HUES64 (cell line): ENCODE data around the gene FBXO27. TPM values are rescaled to one million over a fixed set of nuclear protein-coding genes. Genes with fewer than 3 reads are reported as not detected.
"Not testable (repeated sequence)": the region's sequence is repeated elsewhere in the genome, so short reads cannot be mapped to it uniquely, and the experiment has no call there.

ENCODE experiments used
- H3K27ac ChIP-seq: 2 replicates; pipeline ENCODE4 v1.7.0; 2013; ENCODE audit warnings: low read depth, low read length, inconsistent platforms
- H3K27me3 ChIP-seq: 2 replicates; pipeline ENCODE4 v1.6.1; 2013; ENCODE audit warnings: mild to moderate bottlenecking, low read length; ENCODE audit not compliant: insufficient read depth
- H3K36me3 ChIP-seq: 2 replicates; pipeline ENCODE4 v1.6.1; 2013; ENCODE audit warnings: mild to moderate bottlenecking, low read length; ENCODE audit not compliant: insufficient read depth
- H3K4me1 ChIP-seq: 2 replicates; pipeline ENCODE4 v1.6.1; 2013; ENCODE audit warnings: mild to moderate bottlenecking, low read length, moderate library complexity; ENCODE audit not compliant: insufficient read depth
- H3K4me3 ChIP-seq: 2 replicates; pipeline ENCODE4 v1.5.1; 2013; ENCODE audit warnings: mild to moderate bottlenecking, low read length, moderate library complexity
- H3K9ac ChIP-seq: 2 replicates; pipeline ENCODE4 v1.6.1; 2013; ENCODE audit warnings: mild to moderate bottlenecking, low read depth, low read length
- H3K9me3 ChIP-seq: 2 replicates; pipeline ENCODE4 v1.6.1; 2013; ENCODE audit warnings: low read depth, low read length; ENCODE audit not compliant: insufficient read depth
- WGBS: fragments of 150-250, 120-280 bp; methylation state at CpG from one replicate; pipeline ENCODE4 v1.1.7; 2013; ENCODE audit warnings: missing lambda C conversion rate; 5-methylcytosine and 5-hydroxymethylcytosine counted together
- polyA plus RNA-seq, 2 experiments: library from polyadenylated mRNA; stranded (reverse); fragments of 50-300 nt; gene quantifications; one replicate each; pipeline ENCODE4 v1.2.3, GENCODE V29; 2013

Gene FBXO27, protein sequence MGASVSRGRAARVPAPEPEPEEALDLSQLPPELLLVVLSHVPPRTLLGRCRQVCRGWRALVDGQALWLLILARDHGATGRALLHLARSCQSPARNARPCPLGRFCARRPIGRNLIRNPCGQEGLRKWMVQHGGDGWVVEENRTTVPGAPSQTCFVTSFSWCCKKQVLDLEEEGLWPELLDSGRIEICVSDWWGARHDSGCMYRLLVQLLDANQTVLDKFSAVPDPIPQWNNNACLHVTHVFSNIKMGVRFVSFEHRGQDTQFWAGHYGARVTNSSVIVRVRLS
- 3.6 TPM for polyA plus RNA-seq (2013, experiment 1 of 2)
- polyA plus RNA-seq (2013, experiment 2 of 2), result 5.3 TPM

DNA sequence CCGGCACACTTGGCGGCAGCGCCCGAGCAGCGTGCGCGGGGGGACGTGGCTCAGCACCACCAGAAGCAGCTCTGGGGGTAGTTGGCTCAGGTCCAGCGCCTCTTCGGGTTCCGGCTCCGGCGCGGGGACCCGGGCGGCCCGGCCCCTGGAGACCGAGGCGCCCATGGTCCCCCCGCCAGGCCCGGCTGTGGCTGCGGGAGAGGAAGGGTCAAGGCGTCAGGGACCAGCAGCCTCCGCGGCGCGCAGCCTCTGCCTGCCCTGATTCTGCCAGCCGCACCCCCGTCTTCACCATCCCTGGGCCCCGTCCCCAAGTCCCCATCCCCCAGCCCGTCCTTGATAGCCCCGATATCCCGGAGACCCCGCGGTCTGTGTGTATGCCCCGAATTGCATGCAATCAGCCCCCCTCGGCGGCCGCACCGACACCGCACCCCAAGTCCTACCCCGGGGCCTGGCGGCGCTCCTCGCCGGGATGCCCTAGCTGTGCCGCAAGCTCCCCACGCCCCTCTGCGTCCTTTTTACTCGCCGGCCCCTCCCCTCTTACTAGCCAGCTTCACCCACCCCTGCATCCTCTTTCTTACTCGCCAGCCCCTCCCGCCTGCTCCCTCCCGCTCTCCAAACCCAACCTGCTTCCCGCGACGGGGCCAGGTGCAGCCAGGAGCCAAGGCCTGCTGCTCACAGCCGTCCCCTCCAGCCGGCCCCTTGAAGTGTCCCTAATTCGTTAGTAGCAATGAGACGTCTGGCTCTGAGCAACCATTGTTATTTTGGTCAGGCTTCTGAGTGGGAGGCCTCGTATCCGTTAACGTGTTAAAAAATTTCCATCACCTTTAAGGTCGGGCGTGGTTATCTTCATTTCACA lies at the start of gene FBXO27:
Gene FBXO27, minus strand, starts transcription at position 487 of the 856 bp plus-strand sequence. Its CDS starts 322 bp downstream, at position 165.
- WGBS, result 3% methylated on average over 66 of the region's 66 CpGs
- Histone ChIP-seq H3K27ac (peak within 1 kb of the TSS; percentile 61; the same call in 1 of the 2 replicates), H3K9ac (peak within 1 kb of the TSS; percentile 40)

GRCh38 chr19:39080431-39080830 lies 48.1 kb upstream of the FBXO27 start:
- Histone ChIP-seq H3K9ac (no peak overlapping the region), H3K4me3 (no peak overlapping the region), H3K4me1 (peaks cover 4% of the 10 kb centered on the region; the same call in 1 of the 2 replicates), H3K9me3 (no peaks in the 10 kb centered on the region), H3K27me3 (peaks cover 36% of the 10 kb centered on the region), H3K27ac (no peak overlapping the region), H3K36me3 (no peaks in the 10 kb centered on the region)
- 84% methylated on average over 3 of the region's 3 CpGs for WGBS

More for the DNA sequence above, at the start of gene FBXO27:
- Histone ChIP-seq H3K9me3 (peaks cover 6% of the 10 kb centered on the region; the same call in 1 of the 2 replicates), H3K4me3 (peak within 1 kb of the TSS; percentile 66), H3K36me3 (peaks cover 7% of the 10 kb centered on the region), H3K27me3 (no peaks in the 10 kb centered on the region; the same call in 1 of the 2 replicates), H3K4me1 (0 out of 2 replicates have a peak, but pooled peaks cover 7% of the 10 kb centered on the region)

DNA sequence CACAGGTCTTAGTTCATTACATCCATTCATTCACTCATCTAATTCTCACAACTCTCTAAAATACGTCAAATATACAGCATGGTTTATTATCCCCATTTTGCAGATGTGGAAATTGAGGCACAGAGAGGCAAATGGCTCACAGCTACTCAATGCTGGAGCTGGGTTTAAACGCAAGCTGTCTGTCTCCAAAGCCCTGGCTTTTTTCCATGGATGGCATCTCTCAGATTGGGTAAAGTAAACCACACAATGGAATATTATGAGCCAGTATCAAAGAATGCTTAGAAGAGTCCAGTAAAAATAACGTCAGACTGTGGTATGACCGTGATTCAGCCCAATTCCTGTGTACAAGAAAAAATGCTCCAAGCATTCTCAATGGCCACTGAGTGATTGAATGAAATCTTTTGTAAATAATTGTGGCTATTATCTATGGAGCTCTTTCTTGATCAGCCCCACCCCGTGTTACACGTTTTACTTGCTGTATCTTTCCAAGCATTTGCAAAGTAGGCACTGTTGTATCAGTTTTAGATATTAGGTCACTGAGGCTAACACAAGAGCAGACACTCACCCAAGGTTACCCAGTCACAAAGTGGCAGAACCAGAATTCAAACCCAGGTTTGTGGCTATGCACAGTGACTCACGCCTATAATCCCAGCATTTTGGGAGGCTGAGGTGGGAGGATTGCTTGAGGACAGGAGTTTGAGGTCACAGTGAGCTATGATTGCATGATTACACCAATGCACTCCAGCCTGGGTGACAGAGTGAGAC lies 46.3 kb upstream of the FBXO27 start:
- no peaks in the 10 kb centered on the region for H3K9me3 ChIP-seq
- WGBS, result 77% methylated on average over 7 of the region's 7 CpGs
- no peak overlapping the region for H3K27ac ChIP-seq
- no peak overlapping the region for H3K4me3 ChIP-seq
- H3K9ac ChIP-seq, result no peak overlapping the region
- H3K4me1 ChIP-seq, result peaks cover 4% of the 10 kb centered on the region; the same call in 1 of the 2 replicates
- H3K27me3 ChIP-seq, result peaks cover 18% of the 10 kb centered on the region
- no peaks in the 10 kb centered on the region for H3K36me3 ChIP-seq

GRCh38 chr19:39077323-39077722 lies 45.0 kb upstream of the FBXO27 start:
- Histone ChIP-seq H3K27ac (no peak overlapping the region), H3K36me3 (no peaks in the 10 kb centered on the region), H3K9ac (no peak overlapping the region), H3K27me3 (peaks cover 5% of the 10 kb centered on the region), H3K4me1 (no peaks in the 10 kb centered on the region), H3K9me3 (no peaks in the 10 kb centered on the region), H3K4me3 (no peak overlapping the region)
- WGBS, result 91% methylated on average over 11 of the region's 11 CpGs

- Histone ChIP-seq H3K4me3 (no peak overlapping the region), H3K4me1 (no peaks in the 10 kb centered on the region), H3K9me3 (no peaks in the 10 kb centered on the region), H3K9ac (no peak overlapping the region), H3K27ac (no peak overlapping the region), H3K36me3 (no peaks in the 10 kb centered on the region), H3K27me3 (peaks cover 2% of the 10 kb centered on the region; the same call in 1 of the 2 replicates)
- WGBS, result 95% methylated on average over 4 of the region's 6 CpGs
Observed at GRCh38 chr19:39074942-39075341, 42.6 kb upstream of the FBXO27 start.

DNA sequence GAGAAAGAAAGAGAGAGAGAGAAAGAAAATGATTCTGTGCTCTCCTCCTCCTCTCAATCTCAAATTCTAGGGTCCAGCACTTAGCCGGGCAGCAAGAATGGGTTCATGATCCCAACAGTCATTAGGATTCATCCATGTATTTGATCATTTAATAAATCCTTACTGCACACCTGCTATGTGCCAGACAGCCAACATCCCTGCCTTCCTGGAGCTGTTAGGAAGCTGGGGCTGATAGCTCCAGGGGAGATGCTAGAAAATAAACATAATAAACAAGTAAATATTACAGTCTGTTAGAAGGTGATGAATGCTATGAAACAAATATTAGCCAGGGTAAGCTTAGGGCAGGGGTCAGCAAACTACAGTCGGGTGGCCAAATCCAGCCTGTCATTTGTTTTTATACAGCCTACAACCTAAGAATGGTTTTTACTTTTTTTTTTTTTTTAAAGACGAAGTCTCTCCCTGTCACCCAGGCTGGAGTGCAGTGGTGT lies 41.9 kb upstream of the FBXO27 start:
- no peaks in the 10 kb centered on the region for H3K36me3 ChIP-seq
- H3K9ac ChIP-seq, result no peak overlapping the region
- 84% methylated on average over 3 of the region's 3 CpGs for WGBS
- peaks cover 2% of the 10 kb centered on the region; the same call in 1 of the 2 replicates for H3K27me3 ChIP-seq
- H3K9me3 ChIP-seq, result no peaks in the 10 kb centered on the region
- H3K27ac ChIP-seq, result no peak overlapping the region
- H3K4me3 ChIP-seq, result no peak overlapping the region
- no peaks in the 10 kb centered on the region for H3K4me1 ChIP-seq

DNA sequence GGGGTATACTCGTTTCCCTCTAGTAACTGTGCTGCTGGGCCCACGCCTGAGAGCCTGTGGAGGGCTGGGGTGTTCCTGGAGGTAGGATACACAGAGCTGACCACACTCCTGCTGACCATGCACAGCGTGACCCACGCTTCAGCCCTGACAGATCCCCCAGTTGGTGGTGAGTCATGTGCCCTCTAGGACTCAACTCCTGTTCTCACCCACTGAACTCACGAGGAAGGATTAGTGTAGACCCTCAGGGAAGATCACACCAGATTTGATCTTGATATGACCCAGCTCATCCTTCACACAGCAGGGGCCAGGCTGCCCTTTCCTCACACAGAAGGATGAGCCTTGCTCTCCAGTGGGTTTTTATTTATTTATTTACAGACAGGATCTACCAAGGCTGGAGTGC lies 38.5 kb upstream of the FBXO27 start:
- no peak overlapping the region for H3K9ac ChIP-seq
- H3K36me3 ChIP-seq, result no peaks in the 10 kb centered on the region
- H3K4me1 ChIP-seq, result no peaks in the 10 kb centered on the region
- no peaks in the 10 kb centered on the region for H3K27me3 ChIP-seq
- no peak overlapping the region for H3K4me3 ChIP-seq
- WGBS, result 83% methylated on average over 5 of the region's 5 CpGs
- no peak overlapping the region for H3K27ac ChIP-seq
- H3K9me3 ChIP-seq, result no peaks in the 10 kb centered on the region

DNA sequence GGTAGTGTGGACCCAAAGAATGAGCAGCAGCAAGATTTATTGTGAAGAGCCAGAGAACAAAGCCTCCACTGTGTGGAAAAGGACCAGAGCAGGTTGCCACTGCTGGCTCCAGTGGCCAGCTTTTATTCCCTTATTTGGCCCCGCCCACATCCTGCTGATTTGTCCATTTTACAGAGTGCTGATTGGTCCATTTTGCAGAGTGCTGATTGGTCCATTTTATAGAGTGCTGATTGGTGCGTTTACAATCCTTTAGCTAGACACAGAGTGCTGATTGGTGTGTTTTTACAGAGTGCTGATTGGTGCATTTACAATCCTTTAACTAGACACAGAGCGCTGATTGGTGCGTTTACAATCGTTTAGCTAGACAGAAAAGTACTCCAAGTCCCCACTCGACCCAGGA lies 35.9 kb upstream of the FBXO27 start:
- not testable (repeated sequence) for H3K4me3 ChIP-seq, H3K4me1 ChIP-seq, H3K27ac ChIP-seq, H3K9ac ChIP-seq, H3K27me3 ChIP-seq, H3K36me3 ChIP-seq, H3K9me3 ChIP-seq
- WGBS, result 93% methylated on average over 6 of the region's 6 CpGs

DNA sequence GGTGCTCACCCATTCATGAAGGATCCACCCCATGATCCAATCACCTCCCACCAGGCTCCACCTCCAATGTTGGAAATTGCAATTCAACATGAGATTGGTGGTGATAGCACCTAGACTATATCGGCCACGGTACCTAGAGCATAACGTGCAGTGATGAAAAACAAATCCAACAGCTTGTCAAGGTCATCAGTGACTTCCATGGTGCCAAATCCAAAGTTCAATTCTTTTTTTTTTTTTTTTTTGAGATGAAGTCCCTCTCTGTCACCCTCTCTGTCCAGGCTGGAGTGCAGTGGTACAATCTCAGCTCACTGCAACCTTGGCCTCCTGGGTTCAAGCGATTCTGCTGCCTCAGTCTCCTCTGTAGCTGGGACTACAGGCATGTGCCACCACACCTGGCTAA lies 34.8 kb upstream of the FBXO27 start:
- H3K9me3 ChIP-seq, result no peaks in the 10 kb centered on the region
- H3K9ac ChIP-seq, result no peak overlapping the region
- no peak overlapping the region for H3K4me3 ChIP-seq
- H3K36me3 ChIP-seq, result no peaks in the 10 kb centered on the region
- WGBS, result 93% methylated on average over 4 of the region's 4 CpGs
- no peaks in the 10 kb centered on the region for H3K4me1 ChIP-seq
- H3K27me3 ChIP-seq, result no peaks in the 10 kb centered on the region
- H3K27ac ChIP-seq, result no peak overlapping the region

- Histone ChIP-seq H3K4me3 (no peak overlapping the region), H3K9me3 (no peaks in the 10 kb centered on the region), H3K27me3 (no peaks in the 10 kb centered on the region), H3K27ac (no peak overlapping the region), H3K9ac (no peak overlapping the region), H3K36me3 (no peaks in the 10 kb centered on the region), H3K4me1 (no peaks in the 10 kb centered on the region)
- 82% methylated on average over 2 of the region's 3 CpGs for WGBS
Observed at GRCh38 chr19:39065928-39066327, 33.6 kb upstream of the FBXO27 start.
